HG02973 (cell line): ENCODE measurements around the gene TFPI2.

Source experiments
- ATAC-seq: cut with Tn5 transposase; IDR thresholded peaks from one replicate; pipeline ENCODE4 v1.9.1; 2021; ENCODE audit warnings: moderate library complexity; ENCODE audit not compliant: unreplicated experiment

Gene TFPI2

DNA sequence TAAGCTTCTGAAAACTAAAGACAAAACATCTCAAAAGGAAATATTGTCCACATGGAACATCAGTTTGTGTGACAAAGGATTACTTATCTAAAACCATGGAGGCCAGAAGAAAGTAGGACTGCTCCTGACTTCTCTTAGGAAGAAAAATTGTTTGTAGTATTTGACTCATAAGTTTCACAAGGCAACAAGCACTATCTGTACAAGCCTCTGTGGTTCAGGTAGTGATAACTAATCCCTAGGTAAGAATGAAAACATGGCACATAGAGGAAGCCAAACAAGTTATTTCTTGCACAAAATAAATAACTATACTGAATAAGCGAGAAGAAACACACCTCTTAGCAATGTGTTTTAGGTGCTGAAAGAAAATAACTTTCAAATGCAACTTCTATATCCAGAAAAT lies 30.3 kb downstream of the TFPI2 start:
- ATAC-seq, result no peak

DNA sequence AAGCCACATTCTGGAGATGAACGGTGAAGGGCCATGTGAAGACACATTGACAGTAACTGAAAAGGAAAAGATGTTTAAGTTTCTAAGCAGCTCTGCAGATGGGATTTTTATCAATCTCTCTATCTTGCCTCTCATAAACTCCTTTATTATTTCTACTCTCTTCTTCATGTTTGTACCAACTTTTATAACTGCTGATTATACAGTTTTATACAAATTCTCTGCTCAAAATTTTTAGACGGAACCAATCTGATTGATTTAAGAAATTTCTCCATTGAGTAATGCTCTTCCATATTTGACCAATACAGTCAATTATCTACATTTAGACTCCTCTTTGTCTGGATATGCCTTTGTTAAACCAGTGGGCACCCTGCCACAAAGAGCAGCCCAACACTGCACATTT lies 31.7 kb downstream of the TFPI2 start:
- ATAC-seq, result no peak

DNA sequence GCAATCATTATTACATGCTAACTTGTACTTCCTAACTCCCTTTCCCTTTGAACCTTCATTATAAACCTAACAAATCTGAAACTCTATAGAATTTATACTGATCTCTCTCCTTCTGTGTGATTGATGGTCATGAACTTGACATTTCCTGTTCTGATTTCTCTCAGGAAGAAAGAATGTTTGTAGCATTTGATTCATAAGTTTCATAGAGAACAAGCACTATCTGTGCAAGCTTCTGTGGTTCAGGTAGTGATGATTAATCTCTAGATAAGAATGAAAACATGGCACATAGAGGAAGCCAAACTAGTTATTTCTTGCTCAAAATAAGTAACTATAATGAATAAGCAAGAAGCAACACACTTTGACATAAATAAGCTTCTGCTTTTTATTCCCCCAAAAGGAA lies 34.2 kb downstream of the TFPI2 start:
- ATAC-seq, result no peak

- no peak for ATAC-seq
Observed at GRCh38 chr7:93855797-93856196, 34.8 kb downstream of the TFPI2 start.

DNA sequence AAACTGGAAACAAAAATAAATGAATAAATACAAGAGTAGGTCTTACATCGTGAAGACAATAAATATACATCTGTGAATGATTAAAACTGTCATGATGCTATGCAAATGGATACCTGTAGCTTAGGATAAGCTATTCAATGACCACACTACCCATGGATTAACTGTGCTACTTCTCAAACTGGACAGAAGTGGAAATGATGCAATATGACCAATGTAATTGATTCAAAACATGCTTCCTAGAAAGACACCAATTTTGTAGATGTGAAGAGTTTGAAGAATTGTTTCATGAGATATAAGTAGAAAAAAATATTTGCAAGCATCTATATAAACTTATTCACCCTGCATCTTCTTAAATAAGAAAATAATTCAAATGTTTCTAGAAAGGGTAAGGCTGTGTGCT lies 36.1 kb downstream of the TFPI2 start:
- ATAC-seq, result no peak

DNA sequence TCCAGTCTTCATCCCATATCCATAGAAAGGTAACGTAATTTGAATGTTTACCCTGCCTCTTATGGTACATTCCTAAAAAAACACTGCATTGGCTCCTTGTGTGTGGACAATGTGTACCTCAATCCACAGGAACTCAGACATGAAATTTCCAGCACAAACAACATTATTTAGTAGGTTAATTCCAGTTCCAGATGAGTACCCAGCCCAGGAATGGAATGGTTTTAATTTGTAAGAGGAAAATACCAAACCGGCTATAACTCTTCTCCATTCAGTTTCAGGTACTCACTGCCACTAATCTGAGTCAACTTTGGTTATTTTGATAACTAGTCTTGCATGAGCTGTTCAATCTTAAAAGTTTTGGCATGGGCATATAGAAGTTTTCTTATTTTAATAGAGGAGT lies 39.0 kb downstream of the TFPI2 start:
- no peak for ATAC-seq

- ATAC-seq, result no peak
Observed at GRCh38 chr7:93843260-93843659, 47.3 kb downstream of the TFPI2 start.

- no peak for ATAC-seq
Observed at GRCh38 chr7:93838966-93839365, 51.6 kb downstream of the TFPI2 start.

- no peak for ATAC-seq
Observed at GRCh38 chr7:93837245-93837644, 53.3 kb downstream of the TFPI2 start.

DNA sequence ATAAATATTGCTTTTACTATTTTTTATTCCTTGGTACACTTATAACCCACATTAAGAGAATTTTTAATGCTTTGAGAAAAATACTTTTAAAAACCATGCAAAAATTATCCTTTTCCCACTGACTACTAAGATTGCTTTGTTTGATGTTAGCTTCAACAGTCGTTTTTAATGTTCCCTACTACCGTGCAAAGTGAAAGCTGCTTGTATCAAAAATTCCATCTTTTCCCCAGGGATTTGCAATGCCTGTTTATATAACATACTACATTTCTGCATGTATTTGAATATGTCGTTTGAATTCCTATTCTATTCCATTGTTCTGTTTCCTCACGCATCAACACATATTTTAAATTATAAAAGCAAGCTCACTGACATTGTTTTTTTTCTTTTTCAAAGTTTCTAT lies 54.4 kb downstream of the TFPI2 start:
- no peak for ATAC-seq

DNA sequence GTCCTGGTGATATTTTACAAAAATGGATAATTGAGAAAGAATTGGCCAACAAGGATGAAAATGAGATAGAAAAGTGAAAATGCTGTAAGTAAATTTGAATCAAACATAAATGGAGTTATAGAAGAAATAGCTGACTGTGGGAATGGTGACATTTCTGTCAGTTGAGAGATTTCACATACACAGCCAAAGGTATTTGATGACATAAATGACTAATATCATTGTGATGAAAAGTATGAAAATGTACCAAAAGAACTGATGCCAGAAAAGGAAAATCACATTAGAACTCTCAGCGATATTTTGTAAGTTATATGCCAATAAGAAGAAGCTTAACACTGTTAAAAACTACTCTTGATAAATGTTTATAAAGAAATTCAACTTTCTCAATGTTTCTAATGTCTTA lies 54.9 kb downstream of the TFPI2 start:
- no peak for ATAC-seq
